HG02943 (cell line): Measurements from ENCODE around the gene SLC37A3.

ENCODE experiments used
- ATAC-seq: cut with Tn5 transposase; IDR thresholded peaks from one replicate; pipeline ENCODE4 v1.9.1; 2021; ENCODE audit warnings: mild to moderate bottlenecking, low read depth, moderate library complexity; ENCODE audit not compliant: unreplicated experiment

The SLC37A3 gene

GRCh38 chr7:140402178-140402835 is 4.0 kb upstream of the SLC37A3 start:
- no peak for ATAC-seq

GRCh38 chr7:140400381-140400780 is 2.1 kb upstream of the SLC37A3 start:
- no peak for ATAC-seq

GRCh38 chr7:140398821-140399220 is 491 bp upstream of the SLC37A3 start:
- ATAC-seq, result no peak

- no peak for ATAC-seq
Observed at GRCh38 chr7:140393756-140394306, 4.5 kb downstream of the SLC37A3 start.

GRCh38 chr7:140391634-140392033 is 6.7 kb downstream of the SLC37A3 start:
- no peak for ATAC-seq

- ATAC-seq, result no peak
Observed at GRCh38 chr7:140390466-140391190, 7.7 kb downstream of the SLC37A3 start.

GRCh38 chr7:140390034-140390433 is 8.3 kb downstream of the SLC37A3 start:
- no peak for ATAC-seq

GRCh38 chr7:140389445-140389844 is 8.9 kb downstream of the SLC37A3 start:
- ATAC-seq, result no peak

- ATAC-seq, result no peak
Observed at GRCh38 chr7:140384894-140385545, 13.3 kb downstream of the SLC37A3 start.

- ATAC-seq, result no peak
Observed at GRCh38 chr7:140383954-140384713, 14.2 kb downstream of the SLC37A3 start.

GRCh38 chr7:140375892-140376730 is 22.2 kb downstream of the SLC37A3 start:
- no peak for ATAC-seq

GRCh38 chr7:140375323-140375722 is 23.0 kb downstream of the SLC37A3 start:
- no peak for ATAC-seq

- ATAC-seq, result no peak
Observed at GRCh38 chr7:140369294-140369693, 29.0 kb downstream of the SLC37A3 start.

GRCh38 chr7:140367528-140367927 is 30.8 kb downstream of the SLC37A3 start:
- no peak for ATAC-seq

- no peak for ATAC-seq
Observed at GRCh38 chr7:140364819-140365218, 33.5 kb downstream of the SLC37A3 start.

- ATAC-seq, result no peak
Observed at GRCh38 chr7:140360697-140361229, 37.6 kb downstream of the SLC37A3 start.

GRCh38 chr7:140358412-140359051 is 39.8 kb downstream of the SLC37A3 start:
- no peak for ATAC-seq

- no peak for ATAC-seq
Observed at GRCh38 chr7:140358024-140358411, 40.3 kb downstream of the SLC37A3 start.

GRCh38 chr7:140350056-140350455 is 48.3 kb downstream of the SLC37A3 start:
- no peak for ATAC-seq
